SK-N-SH (cell line): ENCODE measurements around the gene ZNF32. TPM values are rescaled to one million over a fixed set of nuclear protein-coding genes. Genes with fewer than 3 reads are reported as not detected.

Experiments used
- CTCF ChIA-PET: fragments of 300-600, 350-600 bp; formaldehyde crosslinking; extraction: SDS; loops from one replicate; lab custom pipeline; 2021; lab: Yijun Ruan, JAX
- POLR2A ChIA-PET: fragments of 350-600 bp; sonication (Branson Sonifier 250); formaldehyde crosslinking; extraction: SDS; loops from one replicate; lab custom pipeline; 2020; ENCODE audit warnings: antibody characterized with exemption, inconsistent platforms; lab: Yijun Ruan, JAX
- DNase-seq: peaks from one replicate; pipeline ENCODE4 v3.0.0; 2012
- H2AFZ ChIP-seq: fragments of 200-600 bp; sonication (generic); 2 replicates; pipeline ENCODE4 v1.8.1; 2016; ENCODE audit warnings: antibody characterized with exemption, mild to moderate bottlenecking, low read depth
- H3F3A ChIP-seq: fragments of 200-600 bp; sonication (generic); replicated peaks from 2 replicates; pipeline ENCODE3; 2016; ENCODE audit warnings: antibody characterized with exemption, mild to moderate bottlenecking; ENCODE audit not compliant: insufficient read depth
- H3K27ac ChIP-seq, 2 experiments: fragments of 200-500 bp in 1 of 2; fragments of 200-600 bp in 1 of 2; sonication (Bioruptor generic) in 1 of 2; sonication (generic), shearing (Covaris generic) in 1 of 2; 2 replicates each; pipeline versions ENCODE4 v1.5.1 to v1.6.1; 2014 to 2016; ENCODE audit warnings: low read depth in 2 of 2, inconsistent platforms in 1 of 2, low read length in 1 of 2, mild to moderate bottlenecking in 1 of 2, mixed read lengths in 1 of 2
- H3K27me3 ChIP-seq: fragments of 200-600 bp; sonication (generic), shearing (Covaris generic); 2 replicates; pipeline ENCODE4 v1.6.1; 2016; ENCODE audit warnings: mixed run types; ENCODE audit not compliant: insufficient read depth
- H3K36me3 ChIP-seq, 2 experiments: fragments of 200-500 bp in 1 of 2; fragments of 200-600 bp in 1 of 2; sonication (Bioruptor generic) in 1 of 2; sonication (generic) in 1 of 2; replicated peaks in 1 of 2; 2 replicates each; pipeline versions ENCODE3 to v1.5.1; 2014 to 2016; ENCODE audit warnings: low read length in 1 of 2, mild to moderate bottlenecking in 1 of 2; ENCODE audit not compliant: insufficient read depth in 2 of 2, control insufficient read depth in 1 of 2
- H3K4me1 ChIP-seq, 2 experiments: fragments of 200-500 bp in 1 of 2; fragments of 200-600 bp in 1 of 2; sonication (Bioruptor generic) in 1 of 2; sonication (generic), shearing (Covaris generic) in 1 of 2; 2 replicates each; pipeline versions ENCODE4 v1.5.1 to v1.6.1; 2014 to 2016; ENCODE audit warnings: low read depth in 1 of 2, low read length in 1 of 2, mixed run types in 1 of 2; ENCODE audit not compliant: insufficient read depth in 2 of 2, control insufficient read depth in 1 of 2
- H3K4me2 ChIP-seq: fragments of 200-600 bp; sonication (generic), shearing (Covaris generic); 2 replicates; pipeline ENCODE4 v1.6.1; 2017; ENCODE audit warnings: mixed run types
- H3K4me3 ChIP-seq, 2 experiments: fragments of 200-500 bp in 1 of 2; fragments of 200-600 bp in 1 of 2; sonication (Bioruptor generic) in 1 of 2; sonication (generic), shearing (Covaris generic) in 1 of 2; 2 replicates each; pipeline versions ENCODE4 v1.5.1 to v1.8.1; 2014 to 2016; ENCODE audit warnings: low read depth in 2 of 2, inconsistent platforms in 1 of 2, low read length in 1 of 2, mild to moderate bottlenecking in 1 of 2, mixed read lengths in 1 of 2, moderate library complexity in 1 of 2
- H3K79me2 ChIP-seq: fragments of 200-600 bp; sonication (generic); 2 replicates; pipeline ENCODE4 v1.8.1; 2017; ENCODE audit warnings: mild to moderate bottlenecking; ENCODE audit not compliant: insufficient read depth
- H3K9ac ChIP-seq: fragments of 200-600 bp; sonication (generic); 2 replicates; pipeline ENCODE4 v1.6.1; 2017; ENCODE audit warnings: mixed run types
- H3K9me2 ChIP-seq: fragments of 200-600 bp; sonication (generic); 2 replicates; pipeline ENCODE4 v1.6.1; 2017; ENCODE audit warnings: mixed run types
- H3K9me3 ChIP-seq: fragments of 200-600 bp; sonication (generic); 2 replicates; pipeline ENCODE4 v1.6.1; 2017; ENCODE audit warnings: mixed run types, mild to moderate bottlenecking, moderate library complexity
- H4K20me1 ChIP-seq: fragments of 200-600 bp; sonication (generic); 2 replicates; pipeline ENCODE4 v1.6.1; 2017; ENCODE audit warnings: mild to moderate bottlenecking, mixed run types; ENCODE audit not compliant: insufficient read depth
- CHD2 ChIP-seq: fragments of 150-350 bp; IDR thresholded peaks from 2 replicates; pipeline ENCODE4 v1.6.1; 2018; ENCODE audit warnings: low read length; ENCODE audit not compliant: partially characterized antibody
- ELF1 ChIP-seq: IDR thresholded peaks from 2 replicates; pipeline ENCODE4 v1.4.0; 2012
- EZH2phosphoT487 ChIP-seq: fragments of 200-600 bp; sonication (generic); IDR thresholded peaks from 2 replicates; pipeline ENCODE4 v1.6.1; 2017; ENCODE audit warnings: low read depth, mixed run types, mild to moderate bottlenecking, antibody characterized with exemption, moderate library complexity, borderline replicate concordance
- FOSL2 ChIP-seq: IDR thresholded peaks from 2 replicates; pipeline ENCODE4 v1.4.0; 2012; ENCODE audit warnings: low read depth, mild to moderate bottlenecking, moderate library complexity, borderline replicate concordance
- FOXJ3 ChIP-seq: sonication (generic); formaldehyde crosslinking; IDR thresholded peaks from 2 replicates; pipeline ENCODE4 v1.5.1; 2020; ENCODE audit warnings: mild to moderate bottlenecking, missing genetic modification reagents
- FOXM1 ChIP-seq: IDR thresholded peaks from 2 replicates; pipeline ENCODE4 v1.4.0; 2012; ENCODE audit warnings: low read depth, mild to moderate bottlenecking
- GABPA ChIP-seq: IDR thresholded peaks from 2 replicates; pipeline ENCODE4 v1.4.0; 2012; ENCODE audit warnings: low read depth, mild to moderate bottlenecking
- GATA2 ChIP-seq: sonication (generic); formaldehyde crosslinking; IDR thresholded peaks from 2 replicates; pipeline ENCODE4 v1.5.0; 2020; ENCODE audit warnings: mild to moderate bottlenecking, missing genetic modification reagents
- IRF3 ChIP-seq: fragments of 150-350 bp; IDR thresholded peaks from 2 replicates; pipeline ENCODE4 v1.6.1; 2016; ENCODE audit warnings: mild to moderate bottlenecking, low read depth, low read length
- JUND ChIP-seq: IDR thresholded peaks from 2 replicates; pipeline ENCODE4 v1.4.0; 2012
- MXI1 ChIP-seq: IDR thresholded peaks from 2 replicates; pipeline ENCODE4 v1.6.1; 2012; ENCODE audit warnings: mild to moderate bottlenecking, low read depth, low read length, improper control_type of control experiment
- NRF1 ChIP-seq: IDR thresholded peaks from 2 replicates; pipeline ENCODE4 v1.6.1; 2012; ENCODE audit warnings: low read depth, mild to moderate bottlenecking, low read length
- RAD21 ChIP-seq: IDR thresholded peaks from 2 replicates; pipeline ENCODE4 v1.6.1; 2012; ENCODE audit warnings: mild to moderate bottlenecking, low read length
- RCOR1 ChIP-seq: fragments of 150-350 bp; IDR thresholded peaks from 2 replicates; pipeline ENCODE4 v1.6.1; 2017; ENCODE audit warnings: antibody characterized with exemption, low read length
- RFX5 ChIP-seq: IDR thresholded peaks from 2 replicates; pipeline ENCODE4 v1.6.1; 2012; ENCODE audit warnings: mild to moderate bottlenecking, improper control_type of control experiment, low read length
- SIN3A ChIP-seq: IDR thresholded peaks from 2 replicates; pipeline ENCODE4 v1.6.1; 2012; ENCODE audit warnings: low read depth, mild to moderate bottlenecking, low read length, moderate library complexity, borderline replicate concordance
- TAF1 ChIP-seq: IDR thresholded peaks from 2 replicates; pipeline ENCODE4 v1.6.1; 2012; ENCODE audit warnings: low read depth, mild to moderate bottlenecking, low read length, moderate library complexity, borderline replicate concordance
- TCF12 ChIP-seq: IDR thresholded peaks from 2 replicates; pipeline ENCODE4 v1.4.0; 2012
- TEAD4 ChIP-seq: IDR thresholded peaks from 2 replicates; pipeline ENCODE4 v1.4.0; 2012; ENCODE audit warnings: mild to moderate bottlenecking, borderline replicate concordance; ENCODE audit not compliant: insufficient read depth
- USF1 ChIP-seq: IDR thresholded peaks from 2 replicates; pipeline ENCODE4 v1.4.0; 2012; ENCODE audit warnings: low read depth, borderline replicate concordance
- USF2 ChIP-seq: fragments of 150-350 bp; IDR thresholded peaks from 2 replicates; pipeline ENCODE4 v1.6.1; 2017; ENCODE audit warnings: antibody characterized with exemption, low read length, low read depth, borderline replicate concordance
- WGBS: methylation state at CpG from one replicate; pipeline ENCODE4 v1.1.6; 2017; ENCODE audit warnings: low lambda C conversion rate; 5-methylcytosine and 5-hydroxymethylcytosine counted together
- polyA plus RNA-seq, 3 experiments: library from polyadenylated mRNA; depleted of rRNA; stranded (reverse); fragments of >200 nt; gene quantifications; 2 replicates each; pipeline ENCODE4 v1.2.3, GENCODE V29; 2012
- TF ChIP-seq, protein P1 (sequence below): IDR thresholded peaks from 2 replicates; pipeline ENCODE4 v1.4.0; 2012; ENCODE audit warnings: low read depth
- TF ChIP-seq, protein P2 (sequence below): IDR thresholded peaks from 2 replicates; pipeline ENCODE4 v1.4.0; 2012; ENCODE audit warnings: low read depth, borderline replicate concordance

The ZNF32 gene
- polyA plus RNA-seq, 1 of the 3 experiments (the other 2 are of a cell fraction) = 27.2 TPM

GRCh38 chr10:43644252-43644651, 4.4 kb downstream of the ZNF32 start:
- no peak for DNase-seq

GRCh38 chr10:43640603-43641002, 8.1 kb downstream of the ZNF32 start:
- H3K4me1 ChIP-seq = no peaks in the 10 kb centered on the region
- CTCF ChIA-PET = no interaction called here
- DNase-seq = no peak
- H3K9ac ChIP-seq = no peak overlapping the region
- H3K27ac ChIP-seq = no peak overlapping the region
- H3F3A ChIP-seq = peaks cover 4% of the 10 kb centered on the region
- no peaks in the 10 kb centered on the region for H3K79me2 ChIP-seq
- POLR2A ChIA-PET = no interaction called here
- no peaks in the 10 kb centered on the region for H3K9me2 ChIP-seq
- H2AFZ ChIP-seq = no peak overlapping the region
- no peak overlapping the region for H3K4me2 ChIP-seq
- no peak overlapping the region for H3K4me3 ChIP-seq
- no peak for TF ChIP-seq FOSL2
- TF ChIP-seq, protein P1, sequence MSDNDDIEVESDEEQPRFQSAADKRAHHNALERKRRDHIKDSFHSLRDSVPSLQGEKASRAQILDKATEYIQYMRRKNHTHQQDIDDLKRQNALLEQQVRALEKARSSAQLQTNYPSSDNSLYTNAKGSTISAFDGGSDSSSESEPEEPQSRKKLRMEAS = no peak
- no peak for TF ChIP-seq TEAD4
- TF ChIP-seq RCOR1 = no peak
- no peak for TF ChIP-seq USF1
- TF ChIP-seq FOXM1 = no peak
- no peak for TF ChIP-seq RFX5
- TF ChIP-seq, protein P2, sequence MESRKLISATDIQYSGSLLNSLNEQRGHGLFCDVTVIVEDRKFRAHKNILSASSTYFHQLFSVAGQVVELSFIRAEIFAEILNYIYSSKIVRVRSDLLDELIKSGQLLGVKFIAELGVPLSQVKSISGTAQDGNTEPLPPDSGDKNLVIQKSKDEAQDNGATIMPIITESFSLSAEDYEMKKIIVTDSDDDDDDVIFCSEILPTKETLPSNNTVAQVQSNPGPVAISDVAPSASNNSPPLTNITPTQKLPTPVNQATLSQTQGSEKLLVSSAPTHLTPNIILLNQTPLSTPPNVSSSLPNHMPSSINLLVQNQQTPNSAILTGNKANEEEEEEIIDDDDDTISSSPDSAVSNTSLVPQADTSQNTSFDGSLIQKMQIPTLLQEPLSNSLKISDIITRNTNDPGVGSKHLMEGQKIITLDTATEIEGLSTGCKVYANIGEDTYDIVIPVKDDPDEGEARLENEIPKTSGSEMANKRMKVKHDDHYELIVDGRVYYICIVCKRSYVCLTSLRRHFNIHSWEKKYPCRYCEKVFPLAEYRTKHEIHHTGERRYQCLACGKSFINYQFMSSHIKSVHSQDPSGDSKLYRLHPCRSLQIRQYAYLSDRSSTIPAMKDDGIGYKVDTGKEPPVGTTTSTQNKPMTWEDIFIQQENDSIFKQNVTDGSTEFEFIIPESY = no peak
- TF ChIP-seq EZH2phosphoT487 = no peak
- no peak for TF ChIP-seq SIN3A
- no peak for TF ChIP-seq USF2
- no peak for TF ChIP-seq TAF1
- TF ChIP-seq ELF1 = no peak
- no peak for TF ChIP-seq IRF3
- no peak for TF ChIP-seq NRF1
- no peak for TF ChIP-seq TCF12
- no peak for TF ChIP-seq MXI1
- no peak for TF ChIP-seq JUND
- TF ChIP-seq GATA2 (CRISPR knock-in tag) = no peak
- TF ChIP-seq GABPA = no peak
- H3K36me3 ChIP-seq = peaks cover 30 to 36% of the 10 kb centered on the region in 2 experiments
- no peaks in the 10 kb centered on the region for H4K20me1 ChIP-seq
- H3K9me3 ChIP-seq = peaks cover 31% of the 10 kb centered on the region; the same call in 1 of the 2 replicates
- no peaks in the 10 kb centered on the region for H3K27me3 ChIP-seq

More at GRCh38 chr10:43644252-43644651, 4.4 kb downstream of the ZNF32 start:
- CTCF ChIA-PET = interaction anchor here (0.8 kb wide), 1 partner anchor 37 kb away, joined by 4 read pairs; no protein-coding TSS in a partner anchor
- peaks cover 0 to 3% of the 10 kb centered on the region in 2 experiments; a peak in 1 of 4 replicates for H3K4me1 ChIP-seq
- H3K79me2 ChIP-seq = peaks cover 8% of the 10 kb centered on the region; the same call in 1 of the 2 replicates
- peaks cover 4% of the 10 kb centered on the region for H3F3A ChIP-seq
- WGBS = 97% methylated on average over 8 of the region's 8 CpGs
- no peak overlapping the region for H3K9ac ChIP-seq
- H3K36me3 ChIP-seq = peaks cover 40 to 59% of the 10 kb centered on the region in 2 experiments
- peak overlapping the region in 1 of 2 experiments; percentile 24; a peak in 1 of 4 replicates for H3K4me3 ChIP-seq
- H3K9me2 ChIP-seq = no peaks in the 10 kb centered on the region
- H2AFZ ChIP-seq = no peak overlapping the region
- no peaks in the 10 kb centered on the region for H3K27me3 ChIP-seq
- no peaks in the 10 kb centered on the region for H4K20me1 ChIP-seq
- TF ChIP-seq GATA2 (CRISPR knock-in tag) (no peak), MXI1 (no peak), RFX5 (no peak), RAD21 (no peak), SIN3A (no peak), TAF1 (no peak), JUND (no peak), CHD2 (no peak), FOXJ3 (CRISPR knock-in tag) (no peak), TCF12 (no peak)
- TF ChIP-seq, protein P1 = no peak
- POLR2A ChIA-PET = no interaction called here
- H3K4me2 ChIP-seq = no peak overlapping the region
- H3K27ac ChIP-seq = no peak overlapping the region
- H3K9me3 ChIP-seq = peaks cover 31% of the 10 kb centered on the region; the same call in 1 of the 2 replicates
